Neural cell (in vitro differentiated cells): Measurements from ENCODE around the gene RNU7-1. TPM values are rescaled to one million over a fixed set of nuclear protein-coding genes. Genes with fewer than 3 reads are reported as not detected.

Source experiments
- H2AFZ ChIP-seq: fragments of 200-600, 300-800 bp; sonication (generic), shearing (Covaris generic); 2 replicates; pipeline ENCODE4 v1.6.0; 2014; ENCODE audit warnings: low read depth, mild to moderate bottlenecking, antibody characterized with exemption, low read length, moderate library complexity
- H3F3A ChIP-seq: fragments of 200-600 bp; shearing (Covaris generic); 2 replicates; pipeline ENCODE4 v1.6.1; 2016; ENCODE audit warnings: mild to moderate bottlenecking, moderate library complexity, mixed read lengths, antibody characterized with exemption, low read length; ENCODE audit not compliant: insufficient read depth, poor library complexity, severe bottlenecking
- H3K27ac ChIP-seq: fragments of 200-600, 300-800 bp; sonication (generic), shearing (Covaris generic); 2 replicates; pipeline ENCODE4 v1.5.1; 2014; ENCODE audit warnings: mild to moderate bottlenecking, low read length, moderate library complexity
- H3K27me3 ChIP-seq: fragments of 300-800, 200-600 bp; sonication (generic), shearing (Covaris generic); 2 replicates; pipeline ENCODE4 v1.6.0; 2014; ENCODE audit warnings: mild to moderate bottlenecking, low read depth, low read length, moderate library complexity; ENCODE audit not compliant: insufficient read depth
- H3K36me3 ChIP-seq: fragments of 300-800, 200-600 bp; sonication (generic), shearing (Covaris generic); 2 replicates; pipeline ENCODE4 v1.5.1; 2014; ENCODE audit warnings: mild to moderate bottlenecking, antibody characterized with exemption, low read length, moderate library complexity; ENCODE audit not compliant: insufficient read depth
- H3K4me2 ChIP-seq: fragments of 300-800, 200-600 bp; sonication (generic), shearing (Covaris generic); 2 replicates; pipeline ENCODE4 v1.6.0; 2014; ENCODE audit warnings: mild to moderate bottlenecking, low read length
- H3K4me3 ChIP-seq: fragments of 300-800, 200-600 bp; sonication (generic), shearing (Covaris generic); 2 replicates; pipeline ENCODE4 v1.5.1; 2014; ENCODE audit warnings: mild to moderate bottlenecking, low read length, moderate library complexity
- H3K79me2 ChIP-seq: fragments of 200-600 bp; shearing (Covaris generic); replicated peaks from 2 replicates; pipeline ENCODE4 v1.6.0; 2014; ENCODE audit warnings: mild to moderate bottlenecking, low read length, moderate library complexity; ENCODE audit not compliant: insufficient read depth
- H3K9ac ChIP-seq: fragments of 300-800, 200-600 bp; sonication (generic), shearing (Covaris generic); 2 replicates; pipeline ENCODE4 v1.6.1; 2016; ENCODE audit warnings: mild to moderate bottlenecking, low read length, mixed read lengths
- H3K9me2 ChIP-seq: fragments of 200-600 bp; shearing (Covaris generic); 2 replicates; pipeline ENCODE4 v1.6.1; 2016; ENCODE audit warnings: mild to moderate bottlenecking, low read length, mixed read lengths; ENCODE audit not compliant: insufficient read depth
- H3K9me3 ChIP-seq: fragments of 200-600, 300-800 bp; sonication (generic), shearing (Covaris generic); 2 replicates; pipeline ENCODE4 v1.6.1; 2016; ENCODE audit warnings: mild to moderate bottlenecking, mixed run types, low read length, moderate library complexity, mixed read lengths
- H4K20me1 ChIP-seq: fragments of 200-600 bp; shearing (Covaris generic); 2 replicates; pipeline ENCODE4 v1.6.1; 2016; ENCODE audit warnings: mild to moderate bottlenecking, mixed run types; ENCODE audit not compliant: insufficient read depth
- EP300 ChIP-seq: fragments of 450-650 bp; conservative IDR thresholded peaks from 2 replicates; pipeline ENCODE4 v1.6.1; 2014; ENCODE audit warnings: antibody characterized with exemption, mild to moderate bottlenecking, moderate library complexity; ENCODE audit not compliant: poor library complexity, severe bottlenecking
- EZH2 ChIP-seq: fragments of 200-600, 300-800 bp; shearing (Covaris generic), sonication (generic); IDR thresholded peaks from 2 replicates; pipeline ENCODE4 v1.6.1; 2014; ENCODE audit warnings: antibody characterized with exemption, low read length, borderline replicate concordance, mild to moderate bottlenecking; ENCODE audit not compliant: insufficient read depth, poor library complexity, severe bottlenecking
- MXI1 ChIP-seq: fragments of 450-650 bp; conservative IDR thresholded peaks from 2 replicates; pipeline ENCODE4 v1.6.1; 2014; ENCODE audit warnings: antibody characterized with exemption, mild to moderate bottlenecking; ENCODE audit not compliant: poor library complexity, severe bottlenecking
- POLR2AphosphoS5 ChIP-seq: IDR thresholded peaks from 2 replicates; pipeline ENCODE4 v1.6.1; 2012
- RAD21 ChIP-seq: fragments of 450-650 bp; conservative IDR thresholded peaks from 2 replicates; pipeline ENCODE4 v1.6.1; 2014; ENCODE audit warnings: antibody characterized with exemption, mild to moderate bottlenecking, moderate library complexity
- SMC3 ChIP-seq: fragments of 450-650 bp; conservative IDR thresholded peaks from 2 replicates; pipeline ENCODE4 v1.6.1; 2014; ENCODE audit warnings: antibody characterized with exemption, mild to moderate bottlenecking, moderate library complexity; ENCODE audit not compliant: poor library complexity
- TAF1 ChIP-seq: IDR thresholded peaks from 2 replicates; pipeline ENCODE4 v1.6.1; 2012; ENCODE audit warnings: low read depth
- polyA plus RNA-seq: library from polyadenylated mRNA; depleted of rRNA; stranded (reverse); fragments of >200 nt; gene quantifications from 2 replicates; pipeline ENCODE4 v1.2.3, GENCODE V29; 2014
- TF ChIP-seq, protein P1 (sequence below): IDR thresholded peaks from 2 replicates; pipeline ENCODE4 v1.6.1; 2012; ENCODE audit warnings: borderline replicate concordance
- TF ChIP-seq, protein P2 (sequence below): fragments of 450-650 bp; IDR thresholded peaks from 2 replicates; pipeline ENCODE4 v1.5.1; 2014; ENCODE audit warnings: antibody characterized with exemption, mild to moderate bottlenecking, moderate library complexity; ENCODE audit not compliant: poor library complexity, severe bottlenecking

Gene RNU7-1
- polyA plus RNA-seq, 1 donor from 2014 or later, result not detected

DNA sequence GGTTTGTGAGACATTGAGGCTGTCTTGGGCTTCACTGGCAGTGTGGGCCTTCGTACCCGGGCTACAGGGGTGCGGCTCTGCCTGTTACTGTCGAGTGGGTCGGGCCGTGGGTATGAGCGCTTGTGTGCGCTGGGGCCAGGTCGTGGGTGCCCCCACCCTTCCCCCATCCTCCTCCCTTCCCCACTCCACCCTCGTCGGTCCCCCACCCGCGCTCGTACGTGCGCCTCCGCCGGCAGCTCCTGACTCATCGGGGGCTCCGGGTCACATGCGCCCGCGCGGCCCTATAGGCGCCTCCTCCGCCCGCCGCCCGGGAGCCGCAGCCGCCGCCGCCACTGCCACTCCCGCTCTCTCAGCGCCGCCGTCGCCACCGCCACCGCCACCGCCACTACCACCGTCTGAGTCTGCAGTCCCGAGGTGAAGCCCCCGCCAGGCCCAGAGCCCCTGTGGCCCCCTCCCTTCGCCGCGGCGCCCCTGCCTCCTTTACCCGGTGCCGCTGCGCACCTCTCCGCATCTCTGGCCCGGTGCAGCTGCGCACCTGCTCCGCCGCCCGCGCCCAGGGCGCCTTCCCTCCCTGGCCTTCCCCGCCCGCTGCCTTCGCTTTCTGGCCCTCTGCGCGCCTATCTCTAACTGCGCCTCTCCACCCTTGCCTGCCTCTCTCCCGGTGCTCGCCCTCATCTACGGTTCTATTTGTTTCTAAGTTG lies 29.2 kb upstream of the RNU7-1 start, which contains the start of gene ENO2:
Gene ENO2 (plus strand): TSS at position 335 of the 701 bp plus-strand sequence. CDS start 1,253 bp downstream, outside the sequence.
- Histone ChIP-seq H3K36me3 (no peaks in the 10 kb centered on the region), H3F3A (no peaks in the 10 kb centered on the region), H3K27ac (peak within 1 kb of the TSS; percentile 93), H3K4me3 (peak within 1 kb of the TSS; percentile 97), H4K20me1 (no peaks in the 10 kb centered on the region), H3K9me2 (no peaks in the 10 kb centered on the region), H3K4me2 (peak within 1 kb of the TSS; percentile 88), H3K9ac (peak within 1 kb of the TSS; percentile 96), H3K27me3 (no peaks in the 10 kb centered on the region), H3K9me3 (no peaks in the 10 kb centered on the region), H3K79me2 (peaks cover 16% of the 10 kb centered on the region), H2AFZ (peak within 1 kb of the TSS; percentile 87)
- TF ChIP-seq RAD21 (peak; percentile 34), MXI1 (peak; percentile 71), EP300 (peak; percentile 34), EZH2 (no peak), SMC3 (peak; percentile 32), TAF1 (peak; percentile 80), POLR2AphosphoS5 (peak; percentile 95)
- TF ChIP-seq, protein P1, sequence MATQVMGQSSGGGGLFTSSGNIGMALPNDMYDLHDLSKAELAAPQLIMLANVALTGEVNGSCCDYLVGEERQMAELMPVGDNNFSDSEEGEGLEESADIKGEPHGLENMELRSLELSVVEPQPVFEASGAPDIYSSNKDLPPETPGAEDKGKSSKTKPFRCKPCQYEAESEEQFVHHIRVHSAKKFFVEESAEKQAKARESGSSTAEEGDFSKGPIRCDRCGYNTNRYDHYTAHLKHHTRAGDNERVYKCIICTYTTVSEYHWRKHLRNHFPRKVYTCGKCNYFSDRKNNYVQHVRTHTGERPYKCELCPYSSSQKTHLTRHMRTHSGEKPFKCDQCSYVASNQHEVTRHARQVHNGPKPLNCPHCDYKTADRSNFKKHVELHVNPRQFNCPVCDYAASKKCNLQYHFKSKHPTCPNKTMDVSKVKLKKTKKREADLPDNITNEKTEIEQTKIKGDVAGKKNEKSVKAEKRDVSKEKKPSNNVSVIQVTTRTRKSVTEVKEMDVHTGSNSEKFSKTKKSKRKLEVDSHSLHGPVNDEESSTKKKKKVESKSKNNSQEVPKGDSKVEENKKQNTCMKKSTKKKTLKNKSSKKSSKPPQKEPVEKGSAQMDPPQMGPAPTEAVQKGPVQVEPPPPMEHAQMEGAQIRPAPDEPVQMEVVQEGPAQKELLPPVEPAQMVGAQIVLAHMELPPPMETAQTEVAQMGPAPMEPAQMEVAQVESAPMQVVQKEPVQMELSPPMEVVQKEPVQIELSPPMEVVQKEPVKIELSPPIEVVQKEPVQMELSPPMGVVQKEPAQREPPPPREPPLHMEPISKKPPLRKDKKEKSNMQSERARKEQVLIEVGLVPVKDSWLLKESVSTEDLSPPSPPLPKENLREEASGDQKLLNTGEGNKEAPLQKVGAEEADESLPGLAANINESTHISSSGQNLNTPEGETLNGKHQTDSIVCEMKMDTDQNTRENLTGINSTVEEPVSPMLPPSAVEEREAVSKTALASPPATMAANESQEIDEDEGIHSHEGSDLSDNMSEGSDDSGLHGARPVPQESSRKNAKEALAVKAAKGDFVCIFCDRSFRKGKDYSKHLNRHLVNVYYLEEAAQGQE, result peak; percentile 66
- TF ChIP-seq, protein P2, sequence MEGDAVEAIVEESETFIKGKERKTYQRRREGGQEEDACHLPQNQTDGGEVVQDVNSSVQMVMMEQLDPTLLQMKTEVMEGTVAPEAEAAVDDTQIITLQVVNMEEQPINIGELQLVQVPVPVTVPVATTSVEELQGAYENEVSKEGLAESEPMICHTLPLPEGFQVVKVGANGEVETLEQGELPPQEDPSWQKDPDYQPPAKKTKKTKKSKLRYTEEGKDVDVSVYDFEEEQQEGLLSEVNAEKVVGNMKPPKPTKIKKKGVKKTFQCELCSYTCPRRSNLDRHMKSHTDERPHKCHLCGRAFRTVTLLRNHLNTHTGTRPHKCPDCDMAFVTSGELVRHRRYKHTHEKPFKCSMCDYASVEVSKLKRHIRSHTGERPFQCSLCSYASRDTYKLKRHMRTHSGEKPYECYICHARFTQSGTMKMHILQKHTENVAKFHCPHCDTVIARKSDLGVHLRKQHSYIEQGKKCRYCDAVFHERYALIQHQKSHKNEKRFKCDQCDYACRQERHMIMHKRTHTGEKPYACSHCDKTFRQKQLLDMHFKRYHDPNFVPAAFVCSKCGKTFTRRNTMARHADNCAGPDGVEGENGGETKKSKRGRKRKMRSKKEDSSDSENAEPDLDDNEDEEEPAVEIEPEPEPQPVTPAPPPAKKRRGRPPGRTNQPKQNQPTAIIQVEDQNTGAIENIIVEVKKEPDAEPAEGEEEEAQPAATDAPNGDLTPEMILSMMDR, result peak; percentile 8

DNA sequence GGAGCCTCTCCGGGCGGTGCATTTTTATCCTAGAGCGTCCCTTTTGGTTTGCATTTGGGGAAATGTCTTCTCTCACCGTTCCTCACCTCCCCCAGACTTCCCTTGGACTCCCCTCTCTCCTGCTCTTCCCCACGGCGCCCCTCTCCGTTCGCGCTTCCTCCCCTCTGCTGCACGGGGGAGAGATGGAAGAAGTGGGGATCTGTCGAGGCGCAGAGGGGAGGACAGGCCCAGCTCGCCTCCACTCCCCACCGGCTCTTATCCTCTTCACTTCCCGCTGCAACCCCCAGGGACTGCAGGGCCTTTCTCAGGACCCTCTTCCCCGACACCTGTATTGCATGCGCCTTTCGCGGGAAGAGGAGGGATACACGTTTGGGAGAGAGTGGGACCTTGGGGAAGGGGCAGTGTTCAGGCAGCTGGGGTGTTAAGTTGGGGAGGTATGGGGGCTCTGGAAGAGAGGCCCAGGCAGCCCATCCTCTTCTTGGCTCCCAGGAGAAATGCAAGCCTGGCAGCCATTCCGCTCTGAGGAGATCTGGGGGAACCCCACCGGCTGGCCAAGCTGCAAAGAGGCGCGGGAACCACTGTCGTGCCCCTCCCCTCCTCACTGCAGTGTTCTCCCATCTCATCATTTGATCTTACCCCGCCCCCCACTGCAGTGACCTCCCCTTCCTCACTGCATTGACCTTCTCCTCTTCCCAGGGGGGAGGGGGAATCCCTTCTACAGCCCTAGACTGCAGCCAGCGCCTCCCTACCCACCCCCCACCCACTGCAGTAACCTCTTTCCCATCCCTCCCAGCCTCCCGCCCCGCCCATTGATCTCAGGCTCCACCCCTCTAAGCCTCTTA lies 28.4 kb upstream of the RNU7-1 start:
- peak overlapping the region; percentile 88 for H3K4me2 ChIP-seq
- H3F3A ChIP-seq, result no peaks in the 10 kb centered on the region
- no peak overlapping the region for H2AFZ ChIP-seq
- H3K79me2 ChIP-seq, result peaks cover 16% of the 10 kb centered on the region
- H3K9me2 ChIP-seq, result no peaks in the 10 kb centered on the region
- TF ChIP-seq MXI1 (no peak), RAD21 (no peak), EP300 (no peak), TAF1 (no peak), SMC3 (no peak), POLR2AphosphoS5 (no peak), EZH2 (no peak)
- TF ChIP-seq, protein P1, result no peak
- TF ChIP-seq, protein P2, result no peak
- H3K9me3 ChIP-seq, result no peaks in the 10 kb centered on the region
- peak overlapping the region; percentile 96 for H3K9ac ChIP-seq
- H3K36me3 ChIP-seq, result no peaks in the 10 kb centered on the region
- peak overlapping the region; percentile 97 for H3K4me3 ChIP-seq
- H4K20me1 ChIP-seq, result no peaks in the 10 kb centered on the region
- peak overlapping the region; percentile 93 for H3K27ac ChIP-seq
- no peaks in the 10 kb centered on the region for H3K27me3 ChIP-seq
